ENCODE measurements around the gene NME4.
A peak's percentile ranks its signal among the peaks of the same experiment; 100 is the strongest.

Gene NME4

GRCh38 chr16:401468-402348 lies 4.7 kb downstream of the NME4 start, which contains the start of gene DECR2 (continued):
- TF ChIP-seq BCL11A (tag by site-specific recombination; IDR thresholded peaks at IDR 0.05; ENCODE audit: low read depth) = no peak
- peak; percentile 32 for TF ChIP-seq SP2 (tag by site-specific recombination; IDR thresholded peaks at IDR 0.05)
- no peak for TF ChIP-seq ZNF174 (tag by site-specific recombination; IDR thresholded peaks at IDR 0.05)
- no peak for TF ChIP-seq MEIS1 (CRISPR knock-in tag; IDR thresholded peaks at IDR 0.05; ENCODE audit: borderline replicate concordance)
- TF ChIP-seq GLIS1 (tag by site-specific recombination; IDR thresholded peaks at IDR 0.05) = peak; percentile 31; the same call in 1 of the 2 replicates
- TF ChIP-seq, protein P1, sequence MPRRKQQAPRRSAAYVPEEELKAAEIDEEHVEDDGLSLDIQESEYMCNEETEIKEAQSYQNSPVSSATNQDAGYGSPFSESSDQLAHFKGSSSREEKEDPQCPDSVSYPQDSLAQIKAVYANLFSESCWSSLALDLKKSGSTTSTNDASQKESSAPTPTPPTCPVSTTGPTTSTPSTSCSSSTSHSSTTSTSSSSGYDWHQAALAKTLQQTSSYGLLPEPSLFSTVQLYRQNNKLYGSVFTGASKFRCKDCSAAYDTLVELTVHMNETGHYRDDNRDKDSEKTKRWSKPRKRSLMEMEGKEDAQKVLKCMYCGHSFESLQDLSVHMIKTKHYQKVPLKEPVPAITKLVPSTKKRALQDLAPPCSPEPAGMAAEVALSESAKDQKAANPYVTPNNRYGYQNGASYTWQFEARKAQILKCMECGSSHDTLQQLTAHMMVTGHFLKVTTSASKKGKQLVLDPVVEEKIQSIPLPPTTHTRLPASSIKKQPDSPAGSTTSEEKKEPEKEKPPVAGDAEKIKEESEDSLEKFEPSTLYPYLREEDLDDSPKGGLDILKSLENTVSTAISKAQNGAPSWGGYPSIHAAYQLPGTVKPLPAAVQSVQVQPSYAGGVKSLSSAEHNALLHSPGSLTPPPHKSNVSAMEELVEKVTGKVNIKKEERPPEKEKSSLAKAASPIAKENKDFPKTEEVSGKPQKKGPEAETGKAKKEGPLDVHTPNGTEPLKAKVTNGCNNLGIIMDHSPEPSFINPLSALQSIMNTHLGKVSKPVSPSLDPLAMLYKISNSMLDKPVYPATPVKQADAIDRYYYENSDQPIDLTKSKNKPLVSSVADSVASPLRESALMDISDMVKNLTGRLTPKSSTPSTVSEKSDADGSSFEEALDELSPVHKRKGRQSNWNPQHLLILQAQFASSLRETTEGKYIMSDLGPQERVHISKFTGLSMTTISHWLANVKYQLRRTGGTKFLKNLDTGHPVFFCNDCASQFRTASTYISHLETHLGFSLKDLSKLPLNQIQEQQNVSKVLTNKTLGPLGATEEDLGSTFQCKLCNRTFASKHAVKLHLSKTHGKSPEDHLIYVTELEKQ (tag by site-specific recombination; IDR thresholded peaks at IDR 0.05; ENCODE audit: borderline replicate concordance) = no peak
- TF ChIP-seq, protein P2, sequence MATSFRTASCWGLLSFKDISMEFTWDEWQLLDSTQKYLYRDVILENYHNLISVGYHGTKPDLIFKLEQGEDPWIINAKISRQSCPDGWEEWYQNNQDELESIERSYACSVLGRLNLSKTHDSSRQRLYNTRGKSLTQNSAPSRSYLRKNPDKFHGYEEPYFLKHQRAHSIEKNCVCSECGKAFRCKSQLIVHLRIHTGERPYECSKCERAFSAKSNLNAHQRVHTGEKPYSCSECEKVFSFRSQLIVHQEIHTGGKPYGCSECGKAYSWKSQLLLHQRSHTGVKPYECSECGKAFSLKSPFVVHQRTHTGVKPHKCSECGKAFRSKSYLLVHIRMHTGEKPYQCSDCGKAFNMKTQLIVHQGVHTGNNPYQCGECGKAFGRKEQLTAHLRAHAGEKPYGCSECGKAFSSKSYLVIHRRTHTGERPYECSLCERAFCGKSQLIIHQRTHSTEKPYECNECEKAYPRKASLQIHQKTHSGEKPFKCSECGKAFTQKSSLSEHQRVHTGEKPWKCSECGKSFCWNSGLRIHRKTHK (tag by site-specific recombination; IDR thresholded peaks at IDR 0.05) = no peak
- TF ChIP-seq ZNF311 (tag by site-specific recombination; IDR thresholded peaks at IDR 0.05; ENCODE audit: borderline replicate concordance) = no peak
- TF ChIP-seq ZBTB11 (tag by site-specific recombination; conservative IDR thresholded peaks at IDR 0.05; ENCODE audit: low read depth) = peak; percentile 38; the same call in 1 of the 2 replicates
- peak; percentile 69; the same call in 1 of the 2 replicates for TF ChIP-seq ZNF391 (tag by site-specific recombination; IDR thresholded peaks at IDR 0.05; ENCODE audit: borderline replicate concordance, low read depth)
- 0 out of 2 replicates have a peak, but pooled peaks have one; percentile 5 for TF ChIP-seq ZNF501 (tag by site-specific recombination; IDR thresholded peaks at IDR 0.05)
- TF ChIP-seq ZNF211 (tag by site-specific recombination; IDR thresholded peaks at IDR 0.05; ENCODE audit: low read depth) = no peak
- TF ChIP-seq ZNF488 (tag by site-specific recombination; IDR thresholded peaks at IDR 0.05) = no peak
- TF ChIP-seq ZSCAN4 (tag by site-specific recombination; IDR thresholded peaks at IDR 0.05) = no peak
- TF ChIP-seq ZNF138 (tag by site-specific recombination; IDR thresholded peaks at IDR 0.05; ENCODE audit: borderline replicate concordance) = no peak
- no peak for TF ChIP-seq ZNF112 (tag by site-specific recombination; IDR thresholded peaks at IDR 0.05)
- no peak for TF ChIP-seq ZNF677 (tag by site-specific recombination; IDR thresholded peaks at IDR 0.05)
- no peak for TF ChIP-seq SETDB1 (IDR thresholded peaks at IDR 0.05; ENCODE audit: insufficient read length, low read length)
- TF ChIP-seq, protein P3, sequence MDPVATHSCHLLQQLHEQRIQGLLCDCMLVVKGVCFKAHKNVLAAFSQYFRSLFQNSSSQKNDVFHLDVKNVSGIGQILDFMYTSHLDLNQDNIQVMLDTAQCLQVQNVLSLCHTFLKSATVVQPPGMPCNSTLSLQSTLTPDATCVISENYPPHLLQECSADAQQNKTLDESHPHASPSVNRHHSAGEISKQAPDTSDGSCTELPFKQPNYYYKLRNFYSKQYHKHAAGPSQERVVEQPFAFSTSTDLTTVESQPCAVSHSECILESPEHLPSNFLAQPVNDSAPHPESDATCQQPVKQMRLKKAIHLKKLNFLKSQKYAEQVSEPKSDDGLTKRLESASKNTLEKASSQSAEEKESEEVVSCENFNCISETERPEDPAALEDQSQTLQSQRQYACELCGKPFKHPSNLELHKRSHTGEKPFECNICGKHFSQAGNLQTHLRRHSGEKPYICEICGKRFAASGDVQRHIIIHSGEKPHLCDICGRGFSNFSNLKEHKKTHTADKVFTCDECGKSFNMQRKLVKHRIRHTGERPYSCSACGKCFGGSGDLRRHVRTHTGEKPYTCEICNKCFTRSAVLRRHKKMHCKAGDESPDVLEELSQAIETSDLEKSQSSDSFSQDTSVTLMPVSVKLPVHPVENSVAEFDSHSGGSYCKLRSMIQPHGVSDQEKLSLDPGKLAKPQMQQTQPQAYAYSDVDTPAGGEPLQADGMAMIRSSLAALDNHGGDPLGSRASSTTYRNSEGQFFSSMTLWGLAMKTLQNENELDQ (tag by site-specific recombination; IDR thresholded peaks at IDR 0.05; ENCODE audit: low read depth) = no peak
- TF ChIP-seq ZNF341 (tag by site-specific recombination; IDR thresholded peaks at IDR 0.05; ENCODE audit: low read depth) = 0 out of 2 replicates have a peak, but pooled peaks have one; percentile 28
- peak; percentile 57; the same call in 1 of the 2 replicates for TF ChIP-seq ZNF768 (tag by site-specific recombination; IDR thresholded peaks at IDR 0.05)
- no peak for TF ChIP-seq ZNF747 (tag by site-specific recombination; IDR thresholded peaks at IDR 0.05)
- TF ChIP-seq ZNF544 (tag by site-specific recombination; IDR thresholded peaks at IDR 0.05) = no peak
- TF ChIP-seq ZNF664 (tag by site-specific recombination; IDR thresholded peaks at IDR 0.05) = no peak
- no peak for TF ChIP-seq ZNF571 (tag by site-specific recombination; IDR thresholded peaks at IDR 0.05)
- TF ChIP-seq ZNF658 (tag by site-specific recombination; IDR thresholded peaks at IDR 0.05) = no peak
